ENCODE results near the gene YKT6.

GRCh38 chr7:44229546-44230105, 28.8 kb downstream of the YKT6 start:
- no peak for TF ChIP-seq FOSL1 (IDR thresholded peaks at IDR 0.05; ENCODE audit: insufficient read depth, low read depth, low read length)
- TF ChIP-seq CTCF (IDR thresholded peaks at IDR 0.05; ENCODE audit: control extremely low read depth in 1 of 3, insufficient read depth in 1 of 3, low read depth in 1 of 3, low read length in 3 of 3), result no peak
- TF ChIP-seq USF2 (IDR thresholded peaks at IDR 0.05; ENCODE audit: low read length), result no peak
- TF ChIP-seq YY1 (IDR thresholded peaks at IDR 0.05; ENCODE audit: low read depth, low read length), result no peak
- TF ChIP-seq ATF2 (IDR thresholded peaks at IDR 0.05; ENCODE audit: low read length), result no peak

Data from H1 (cell line).